GM21528 (cell line): ENCODE measurements around the gene PITPNM1.

Experiments used
- ATAC-seq: cut with Tn5 transposase; IDR thresholded peaks from one replicate; pipeline ENCODE4 v1.9.1; 2021; ENCODE audit warnings: mild to moderate bottlenecking, moderate library complexity; ENCODE audit not compliant: unreplicated experiment, low FRiP score

PITPNM1 gene

GRCh38 chr11:67504005-67504949 is 886 bp downstream of the PITPNM1 start:
- no peak for ATAC-seq

- no peak for ATAC-seq
These were observed 1.8 kb downstream of the PITPNM1 start for GRCh38 chr11:67503119-67504004.

GRCh38 chr11:67502328-67502979 is 2.7 kb downstream of the PITPNM1 start:
- no peak for ATAC-seq

GRCh38 chr11:67501854-67502253 is 3.3 kb downstream of the PITPNM1 start:
- ATAC-seq = no peak

GRCh38 chr11:67500831-67501715 is 4.1 kb downstream of the PITPNM1 start:
- no peak for ATAC-seq

GRCh38 chr11:67500484-67500821 is 4.7 kb downstream of the PITPNM1 start:
- no peak for ATAC-seq

- no peak for ATAC-seq
These were observed 5.2 kb downstream of the PITPNM1 start for GRCh38 chr11:67499808-67500483.

- ATAC-seq = no peak
These were observed 6.6 kb downstream of the PITPNM1 start for GRCh38 chr11:67498544-67498972.

GRCh38 chr11:67497656-67498291 is 7.4 kb downstream of the PITPNM1 start:
- no peak for ATAC-seq

- no peak for ATAC-seq
These were observed 9.1 kb downstream of the PITPNM1 start for GRCh38 chr11:67496113-67496512.

GRCh38 chr11:67495234-67496005 is 9.7 kb downstream of the PITPNM1 start:
- no peak for ATAC-seq

GRCh38 chr11:67494371-67495233 is 10.6 kb downstream of the PITPNM1 start:
- ATAC-seq = no peak

GRCh38 chr11:67493548-67494370 is 11.4 kb downstream of the PITPNM1 start:
- ATAC-seq = no peak

GRCh38 chr11:67492801-67493547 is 12.2 kb downstream of the PITPNM1 start:
- ATAC-seq = no peak

- no peak for ATAC-seq
These were observed 13.0 kb downstream of the PITPNM1 start for GRCh38 chr11:67492069-67492727.
